ENCODE data around the gene MAP3K2.
A peak's percentile ranks its signal among the peaks of the same experiment; 100 is the strongest.

Gene MAP3K2

DNA sequence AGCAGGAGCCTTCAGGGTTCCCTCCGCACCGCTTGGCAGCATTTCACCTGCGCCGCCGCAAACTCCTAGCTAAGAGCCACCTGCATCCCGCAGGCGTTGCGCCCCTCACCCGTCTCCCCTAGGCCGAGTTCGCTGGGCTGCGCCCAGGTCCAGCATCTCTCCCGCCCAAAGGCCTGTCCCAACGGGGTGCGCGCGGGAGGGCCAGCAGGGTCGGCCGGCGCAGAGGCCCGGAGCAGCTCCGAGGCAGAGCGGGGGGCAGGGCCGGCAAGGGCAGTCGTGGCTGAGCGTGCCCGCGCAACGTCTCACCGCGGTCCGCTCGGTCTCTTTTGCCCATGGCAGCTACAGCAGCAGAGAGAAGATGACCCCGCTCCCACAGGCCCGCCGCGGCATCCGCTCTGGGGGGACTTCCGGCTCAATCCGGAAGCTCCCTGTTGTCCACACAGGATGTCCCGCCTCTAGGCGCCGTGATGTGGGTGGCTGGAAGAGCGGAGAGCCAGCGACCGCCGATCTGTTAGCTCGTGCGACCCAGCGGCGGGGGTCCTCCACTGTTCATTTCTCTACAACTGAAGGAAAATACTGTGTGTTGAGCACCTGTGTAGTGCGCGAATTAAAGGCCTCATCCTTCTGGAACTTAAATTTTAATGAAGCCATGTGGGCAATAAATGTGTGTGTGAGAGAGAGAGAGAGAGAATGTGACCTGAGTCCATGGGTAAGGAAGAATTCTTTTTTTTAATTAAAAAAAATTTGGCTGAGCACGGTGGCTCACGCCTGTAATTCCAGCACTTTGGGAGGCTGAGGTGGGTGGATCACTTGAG lies 93.8 kb downstream of the MAP3K2 start, which contains the start of gene ERCC3 (continued):
- TF ChIP-seq ZXDB (tag by site-specific recombination; IDR thresholded peaks at IDR 0.05) (peak; percentile 70), SP7 (tag by site-specific recombination; IDR thresholded peaks at IDR 0.05) (0 out of 2 replicates have a peak, but pooled peaks have one; percentile 14), ZNF623 (tag by site-specific recombination; IDR thresholded peaks at IDR 0.05) (no peak), EGR2 (tag by site-specific recombination; IDR thresholded peaks at IDR 0.05; ENCODE audit: low read depth) (peak; percentile 17; the same call in 1 of the 2 replicates), GLIS2 (tag by site-specific recombination; IDR thresholded peaks at IDR 0.05) (peak; percentile 92), ZNF629 (tag by site-specific recombination; IDR thresholded peaks at IDR 0.05) (0 out of 2 replicates have a peak, but pooled peaks have one; percentile 32), SALL2 (tag by site-specific recombination; IDR thresholded peaks at IDR 0.05; ENCODE audit: borderline replicate concordance) (no peak), ZEB2 (tag by site-specific recombination; IDR thresholded peaks at IDR 0.05) (no peak), ZBTB21 (tag by site-specific recombination; IDR thresholded peaks at IDR 0.05) (no peak), OVOL3 (tag by site-specific recombination; IDR thresholded peaks at IDR 0.05) (no peak), ZIC2 (tag by site-specific recombination; IDR thresholded peaks at IDR 0.05) (peak; percentile 61), SCRT1 (tag by site-specific recombination; IDR thresholded peaks at IDR 0.05; ENCODE audit: borderline replicate concordance) (no peak), ZNF670 (tag by site-specific recombination; IDR thresholded peaks at IDR 0.05; ENCODE audit: low read depth) (no peak), ZNF530 (tag by site-specific recombination; IDR thresholded peaks at IDR 0.05; ENCODE audit: low read depth) (no peak), ZNF585B (tag by site-specific recombination; IDR thresholded peaks at IDR 0.05) (no peak), GLIS1 (tag by site-specific recombination; IDR thresholded peaks at IDR 0.05) (peak; percentile 53), IKZF3 (tag by site-specific recombination; IDR thresholded peaks at IDR 0.05) (no peak), WT1 (tag by site-specific recombination; IDR thresholded peaks at IDR 0.05) (no peak), ZNF341 (tag by site-specific recombination; IDR thresholded peaks at IDR 0.05; ENCODE audit: low read depth) (peak; percentile 98)
- TF ChIP-seq, protein P1, sequence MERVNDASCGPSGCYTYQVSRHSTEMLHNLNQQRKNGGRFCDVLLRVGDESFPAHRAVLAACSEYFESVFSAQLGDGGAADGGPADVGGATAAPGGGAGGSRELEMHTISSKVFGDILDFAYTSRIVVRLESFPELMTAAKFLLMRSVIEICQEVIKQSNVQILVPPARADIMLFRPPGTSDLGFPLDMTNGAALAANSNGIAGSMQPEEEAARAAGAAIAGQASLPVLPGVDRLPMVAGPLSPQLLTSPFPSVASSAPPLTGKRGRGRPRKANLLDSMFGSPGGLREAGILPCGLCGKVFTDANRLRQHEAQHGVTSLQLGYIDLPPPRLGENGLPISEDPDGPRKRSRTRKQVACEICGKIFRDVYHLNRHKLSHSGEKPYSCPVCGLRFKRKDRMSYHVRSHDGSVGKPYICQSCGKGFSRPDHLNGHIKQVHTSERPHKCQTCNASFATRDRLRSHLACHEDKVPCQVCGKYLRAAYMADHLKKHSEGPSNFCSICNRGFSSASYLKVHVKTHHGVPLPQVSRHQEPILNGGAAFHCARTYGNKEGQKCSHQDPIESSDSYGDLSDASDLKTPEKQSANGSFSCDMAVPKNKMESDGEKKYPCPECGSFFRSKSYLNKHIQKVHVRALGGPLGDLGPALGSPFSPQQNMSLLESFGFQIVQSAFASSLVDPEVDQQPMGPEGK (tag by site-specific recombination; IDR thresholded peaks at IDR 0.05), result 0 out of 2 replicates have a peak, but pooled peaks have one; percentile 42
- TF ChIP-seq, protein P2, sequence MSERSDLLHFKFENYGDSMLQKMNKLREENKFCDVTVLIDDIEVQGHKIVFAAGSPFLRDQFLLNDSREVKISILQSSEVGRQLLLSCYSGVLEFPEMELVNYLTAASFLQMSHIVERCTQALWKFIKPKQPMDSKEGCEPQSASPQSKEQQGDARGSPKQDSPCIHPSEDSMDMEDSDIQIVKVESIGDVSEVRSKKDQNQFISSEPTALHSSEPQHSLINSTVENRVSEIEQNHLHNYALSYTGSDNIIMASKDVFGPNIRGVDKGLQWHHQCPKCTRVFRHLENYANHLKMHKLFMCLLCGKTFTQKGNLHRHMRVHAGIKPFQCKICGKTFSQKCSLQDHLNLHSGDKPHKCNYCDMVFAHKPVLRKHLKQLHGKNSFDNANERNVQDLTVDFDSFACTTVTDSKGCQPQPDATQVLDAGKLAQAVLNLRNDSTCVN (tag by site-specific recombination; optimal IDR thresholded peaks at IDR 0.05), result peak; percentile 72
- TF ChIP-seq, protein P3, sequence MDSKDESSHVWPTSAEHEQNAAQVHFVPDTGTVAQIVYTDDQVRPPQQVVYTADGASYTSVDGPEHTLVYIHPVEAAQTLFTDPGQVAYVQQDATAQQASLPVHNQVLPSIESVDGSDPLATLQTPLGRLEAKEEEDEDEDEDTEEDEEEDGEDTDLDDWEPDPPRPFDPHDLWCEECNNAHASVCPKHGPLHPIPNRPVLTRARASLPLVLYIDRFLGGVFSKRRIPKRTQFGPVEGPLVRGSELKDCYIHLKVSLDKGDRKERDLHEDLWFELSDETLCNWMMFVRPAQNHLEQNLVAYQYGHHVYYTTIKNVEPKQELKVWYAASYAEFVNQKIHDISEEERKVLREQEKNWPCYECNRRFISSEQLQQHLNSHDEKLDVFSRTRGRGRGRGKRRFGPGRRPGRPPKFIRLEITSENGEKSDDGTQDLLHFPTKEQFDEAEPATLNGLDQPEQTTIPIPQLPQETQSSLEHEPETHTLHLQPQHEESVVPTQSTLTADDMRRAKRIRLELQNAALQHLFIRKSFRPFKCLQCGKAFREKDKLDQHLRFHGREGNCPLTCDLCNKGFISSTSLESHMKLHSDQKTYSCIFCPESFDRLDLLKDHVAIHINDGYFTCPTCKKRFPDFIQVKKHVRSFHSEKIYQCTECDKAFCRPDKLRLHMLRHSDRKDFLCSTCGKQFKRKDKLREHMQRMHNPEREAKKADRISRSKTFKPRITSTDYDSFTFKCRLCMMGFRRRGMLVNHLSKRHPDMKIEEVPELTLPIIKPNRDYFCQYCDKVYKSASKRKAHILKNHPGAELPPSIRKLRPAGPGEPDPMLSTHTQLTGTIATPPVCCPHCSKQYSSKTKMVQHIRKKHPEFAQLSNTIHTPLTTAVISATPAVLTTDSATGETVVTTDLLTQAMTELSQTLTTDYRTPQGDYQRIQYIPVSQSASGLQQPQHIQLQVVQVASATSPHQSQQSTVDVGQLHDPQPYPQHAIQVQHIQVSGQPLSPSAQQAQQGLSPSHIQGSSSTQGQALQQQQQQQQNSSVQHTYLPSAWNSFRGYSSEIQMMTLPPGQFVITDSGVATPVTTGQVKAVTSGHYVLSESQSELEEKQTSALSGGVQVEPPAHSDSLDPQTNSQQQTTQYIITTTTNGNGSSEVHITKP (tag by site-specific recombination; IDR thresholded peaks at IDR 0.05), result peak; percentile 94
- TF ChIP-seq, protein P4, sequence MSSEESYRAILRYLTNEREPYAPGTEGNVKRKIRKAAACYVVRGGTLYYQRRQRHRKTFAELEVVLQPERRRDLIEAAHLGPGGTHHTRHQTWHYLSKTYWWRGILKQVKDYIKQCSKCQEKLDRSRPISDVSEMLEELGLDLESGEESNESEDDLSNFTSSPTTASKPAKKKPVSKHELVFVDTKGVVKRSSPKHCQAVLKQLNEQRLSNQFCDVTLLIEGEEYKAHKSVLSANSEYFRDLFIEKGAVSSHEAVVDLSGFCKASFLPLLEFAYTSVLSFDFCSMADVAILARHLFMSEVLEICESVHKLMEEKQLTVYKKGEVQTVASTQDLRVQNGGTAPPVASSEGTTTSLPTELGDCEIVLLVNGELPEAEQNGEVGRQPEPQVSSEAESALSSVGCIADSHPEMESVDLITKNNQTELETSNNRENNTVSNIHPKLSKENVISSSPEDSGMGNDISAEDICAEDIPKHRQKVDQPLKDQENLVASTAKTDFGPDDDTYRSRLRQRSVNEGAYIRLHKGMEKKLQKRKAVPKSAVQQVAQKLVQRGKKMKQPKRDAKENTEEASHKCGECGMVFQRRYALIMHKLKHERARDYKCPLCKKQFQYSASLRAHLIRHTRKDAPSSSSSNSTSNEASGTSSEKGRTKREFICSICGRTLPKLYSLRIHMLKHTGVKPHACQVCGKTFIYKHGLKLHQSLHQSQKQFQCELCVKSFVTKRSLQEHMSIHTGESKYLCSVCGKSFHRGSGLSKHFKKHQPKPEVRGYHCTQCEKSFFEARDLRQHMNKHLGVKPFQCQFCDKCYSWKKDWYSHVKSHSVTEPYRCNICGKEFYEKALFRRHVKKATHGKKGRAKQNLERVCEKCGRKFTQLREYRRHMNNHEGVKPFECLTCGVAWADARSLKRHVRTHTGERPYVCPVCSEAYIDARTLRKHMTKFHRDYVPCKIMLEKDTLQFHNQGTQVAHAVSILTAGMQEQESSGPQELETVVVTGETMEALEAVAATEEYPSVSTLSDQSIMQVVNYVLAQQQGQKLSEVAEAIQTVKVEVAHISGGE (tag by site-specific recombination; conservative IDR thresholded peaks at IDR 0.05; ENCODE audit: low read depth), result peak; percentile 90
- TF ChIP-seq, protein P5, sequence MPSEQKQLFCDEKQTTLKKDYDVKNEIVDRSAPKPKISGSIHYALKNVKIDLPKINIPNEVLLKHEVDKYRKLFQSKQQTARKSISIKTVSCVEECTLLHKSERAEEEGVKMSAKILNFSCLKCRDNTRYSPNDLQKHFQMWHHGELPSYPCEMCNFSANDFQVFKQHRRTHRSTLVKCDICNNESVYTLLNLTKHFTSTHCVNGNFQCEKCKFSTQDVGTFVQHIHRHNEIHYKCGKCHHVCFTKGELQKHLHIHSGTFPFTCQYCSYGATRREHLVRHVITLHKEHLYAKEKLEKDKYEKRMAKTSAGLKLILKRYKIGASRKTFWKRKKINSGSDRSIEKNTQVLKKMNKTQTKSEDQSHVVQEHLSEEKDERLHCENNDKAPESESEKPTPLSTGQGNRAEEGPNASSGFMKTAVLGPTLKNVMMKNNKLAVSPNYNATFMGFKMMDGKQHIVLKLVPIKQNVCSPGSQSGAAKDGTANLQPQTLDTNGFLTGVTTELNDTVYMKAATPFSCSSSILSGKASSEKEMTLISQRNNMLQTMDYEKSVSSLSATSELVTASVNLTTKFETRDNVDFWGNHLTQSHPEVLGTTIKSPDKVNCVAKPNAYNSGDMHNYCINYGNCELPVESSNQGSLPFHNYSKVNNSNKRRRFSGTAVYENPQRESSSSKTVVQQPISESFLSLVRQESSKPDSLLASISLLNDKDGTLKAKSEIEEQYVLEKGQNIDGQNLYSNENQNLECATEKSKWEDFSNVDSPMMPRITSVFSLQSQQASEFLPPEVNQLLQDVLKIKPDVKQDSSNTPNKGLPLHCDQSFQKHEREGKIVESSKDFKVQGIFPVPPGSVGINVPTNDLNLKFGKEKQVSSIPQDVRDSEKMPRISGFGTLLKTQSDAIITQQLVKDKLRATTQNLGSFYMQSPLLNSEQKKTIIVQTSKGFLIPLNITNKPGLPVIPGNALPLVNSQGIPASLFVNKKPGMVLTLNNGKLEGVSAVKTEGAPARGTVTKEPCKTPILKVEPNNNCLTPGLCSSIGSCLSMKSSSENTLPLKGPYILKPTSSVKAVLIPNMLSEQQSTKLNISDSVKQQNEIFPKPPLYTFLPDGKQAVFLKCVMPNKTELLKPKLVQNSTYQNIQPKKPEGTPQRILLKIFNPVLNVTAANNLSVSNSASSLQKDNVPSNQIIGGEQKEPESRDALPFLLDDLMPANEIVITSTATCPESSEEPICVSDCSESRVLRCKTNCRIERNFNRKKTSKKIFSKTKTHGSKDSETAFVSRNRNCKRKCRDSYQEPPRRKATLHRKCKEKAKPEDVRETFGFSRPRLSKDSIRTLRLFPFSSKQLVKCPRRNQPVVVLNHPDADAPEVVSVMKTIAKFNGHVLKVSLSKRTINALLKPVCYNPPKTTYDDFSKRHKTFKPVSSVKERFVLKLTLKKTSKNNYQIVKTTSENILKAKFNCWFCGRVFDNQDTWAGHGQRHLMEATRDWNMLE (tag by site-specific recombination; conservative IDR thresholded peaks at IDR 0.05; ENCODE audit: low read depth), result peak; percentile 84
